ENCODE results near the gene MPPED1.

The MPPED1 gene

DNA sequence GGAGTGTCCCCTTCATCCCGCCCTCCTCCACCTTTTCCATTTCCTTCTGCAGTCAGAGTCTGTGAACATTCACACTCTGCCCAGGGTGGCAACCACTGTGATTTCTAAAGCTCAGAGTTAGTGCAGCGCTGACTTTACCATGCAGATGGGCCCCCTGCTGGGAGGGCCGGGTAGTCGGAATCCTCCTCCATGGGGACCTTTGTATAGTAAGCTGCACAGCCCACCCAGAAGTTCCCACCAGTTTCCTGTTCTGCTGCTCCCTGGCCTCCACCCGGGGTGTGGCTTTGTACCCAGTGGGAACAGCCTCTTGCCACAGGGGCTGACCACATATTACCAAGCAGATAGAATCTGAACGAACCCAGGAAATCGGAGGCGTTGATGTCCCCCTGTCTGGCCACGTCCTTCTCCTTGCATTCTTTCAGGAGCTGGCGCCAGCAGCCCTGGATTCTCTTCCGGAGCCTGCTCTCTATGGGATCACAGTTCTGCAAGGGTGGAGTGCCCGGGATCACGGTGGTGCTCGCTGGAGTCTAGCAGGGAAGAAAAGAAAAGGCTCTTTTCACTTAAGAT, 125.3 kb downstream of the MPPED1 start:
- DNase-seq: no peak

DNA sequence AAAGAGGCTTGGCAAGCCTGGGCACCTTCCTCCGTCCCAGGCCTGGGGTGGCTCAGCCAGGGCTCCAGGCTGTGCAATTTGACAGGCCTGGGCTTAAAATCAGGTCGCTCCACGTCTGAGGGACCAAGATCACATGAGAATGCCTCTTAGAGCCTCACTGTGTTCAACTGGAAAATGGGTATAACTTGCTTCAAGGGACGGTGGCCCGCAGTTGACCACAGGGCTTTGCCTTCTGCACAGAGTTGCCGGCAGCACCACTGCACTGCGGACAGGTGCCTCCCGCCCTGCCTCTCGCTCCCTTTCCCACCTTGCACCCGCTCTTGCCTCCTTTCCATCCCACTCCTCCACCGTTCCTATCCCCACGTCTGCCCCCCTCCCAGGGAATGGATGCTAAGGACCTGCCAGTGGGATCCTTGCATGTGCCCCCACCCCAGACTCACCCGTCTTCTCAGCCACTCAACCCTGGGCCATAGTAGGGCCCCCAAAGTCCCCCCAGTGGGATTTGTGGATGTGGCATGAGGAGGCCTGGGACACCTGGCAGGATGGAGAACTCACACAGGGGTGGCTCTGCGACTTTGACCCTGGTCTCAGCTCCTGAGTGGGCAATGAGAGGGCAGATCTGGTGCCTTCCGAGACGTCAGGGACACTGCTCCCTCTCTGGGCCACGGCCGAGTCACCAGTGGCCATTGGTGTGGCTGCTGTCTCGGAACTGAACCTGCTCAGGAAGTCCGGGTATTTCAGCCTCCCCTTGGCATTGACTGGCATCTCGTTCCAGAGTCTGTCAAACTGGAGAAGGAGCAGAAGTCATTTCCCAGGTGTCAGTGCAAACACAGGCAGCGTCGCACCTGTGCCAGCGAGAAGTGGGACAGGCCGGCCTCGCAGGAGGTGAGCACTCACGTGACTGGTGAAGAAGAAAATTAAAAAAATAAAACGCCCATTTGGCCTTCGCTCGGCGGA, 128.0 kb downstream of the MPPED1 start:
- no peak for DNase-seq

- DNase-seq: no peak
Observed at GRCh38 chr22:43540529-43540923, 128.7 kb downstream of the MPPED1 start.

DNA sequence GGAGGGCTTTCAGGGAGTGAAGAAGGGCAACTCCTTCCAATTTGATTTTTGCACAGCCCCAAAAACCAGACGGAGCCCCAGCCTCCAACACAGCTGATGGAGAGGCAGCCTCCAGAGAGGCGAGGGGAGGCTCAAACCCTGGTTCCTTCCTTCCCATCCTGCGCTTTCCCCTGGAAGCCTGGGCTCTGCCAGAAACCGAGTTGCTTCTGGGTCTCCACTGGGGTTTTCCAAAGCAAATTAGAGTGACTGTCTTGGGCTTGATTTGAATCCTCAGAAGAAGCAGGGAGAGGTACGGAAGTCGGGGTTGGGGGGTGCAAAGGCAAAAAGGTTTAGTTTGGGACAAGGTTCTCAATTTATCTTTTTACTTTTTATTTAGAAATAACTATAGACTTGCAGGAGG, 129.2 kb downstream of the MPPED1 start:
- no peak for DNase-seq

- no peak for DNase-seq
Observed at GRCh38 chr22:43541462-43542407, 129.9 kb downstream of the MPPED1 start.

- DNase-seq: no peak
Observed at GRCh38 chr22:43542681-43543521, 131.1 kb downstream of the MPPED1 start.

DNA sequence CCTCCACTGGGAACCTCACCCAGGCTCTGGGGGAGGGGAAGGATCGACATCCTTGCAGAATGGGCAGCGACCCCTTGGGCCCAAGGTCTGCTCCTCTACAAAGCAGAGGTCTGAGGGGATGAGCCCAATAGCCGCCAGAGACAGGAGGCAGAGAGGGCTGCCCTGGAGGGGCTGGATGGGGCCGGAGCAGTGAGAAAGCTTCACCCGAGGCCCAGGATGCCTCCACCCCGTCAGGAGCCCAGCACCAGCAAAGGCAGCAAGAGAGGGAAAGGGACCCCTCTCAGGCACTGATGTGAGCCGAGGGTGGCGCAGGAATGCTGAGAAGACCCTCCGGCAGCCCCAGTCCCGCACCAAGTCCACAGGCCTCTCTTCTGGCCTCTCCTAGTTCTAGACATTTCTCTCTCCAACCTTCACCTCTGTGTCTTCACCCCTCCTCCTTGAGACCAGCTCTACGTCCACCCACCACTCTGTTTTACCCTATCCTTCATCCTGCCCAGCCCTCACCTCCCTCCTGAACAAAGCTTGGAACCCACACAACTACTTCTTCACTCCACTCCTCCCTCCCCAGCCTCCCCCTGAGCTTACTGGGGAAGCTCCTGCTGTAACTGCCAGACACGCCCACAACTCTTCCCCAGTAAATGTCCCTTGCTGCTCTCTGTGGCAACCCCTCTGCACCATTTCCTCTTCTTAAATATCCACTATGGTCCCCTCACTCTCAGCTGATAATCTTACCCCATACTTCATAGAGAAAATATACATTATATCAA, 131.9 kb downstream of the MPPED1 start:
- no peak for DNase-seq

GRCh38 chr22:43544289-43544673, 132.5 kb downstream of the MPPED1 start:
- no peak for DNase-seq

DNA sequence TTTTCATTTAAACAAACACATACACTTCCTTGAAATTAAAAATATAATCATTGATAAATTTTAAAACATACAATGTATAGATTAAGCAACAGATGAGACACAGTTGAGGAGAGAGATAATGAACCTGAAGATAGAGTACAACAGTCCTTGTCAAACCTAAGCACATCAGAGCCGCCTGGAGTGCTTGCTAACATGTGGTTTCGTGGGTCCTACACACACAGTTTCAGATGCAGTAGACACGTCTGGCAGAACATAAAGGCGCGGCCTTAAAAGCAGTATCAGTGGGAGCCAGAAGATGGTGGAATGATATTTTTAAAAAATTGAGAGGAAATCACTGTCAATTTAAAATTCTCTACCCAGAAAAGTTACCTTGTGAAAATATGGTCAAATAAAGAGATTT, 134.4 kb downstream of the MPPED1 start:
- no peak for DNase-seq

GRCh38 chr22:43550024-43550620, 138.3 kb downstream of the MPPED1 start:
- no peak for DNase-seq

GRCh38 chr22:43550672-43551071, 138.9 kb downstream of the MPPED1 start:
- no peak for DNase-seq

- no peak for DNase-seq
Observed at GRCh38 chr22:43553451-43554258, 141.8 kb downstream of the MPPED1 start.

DNA sequence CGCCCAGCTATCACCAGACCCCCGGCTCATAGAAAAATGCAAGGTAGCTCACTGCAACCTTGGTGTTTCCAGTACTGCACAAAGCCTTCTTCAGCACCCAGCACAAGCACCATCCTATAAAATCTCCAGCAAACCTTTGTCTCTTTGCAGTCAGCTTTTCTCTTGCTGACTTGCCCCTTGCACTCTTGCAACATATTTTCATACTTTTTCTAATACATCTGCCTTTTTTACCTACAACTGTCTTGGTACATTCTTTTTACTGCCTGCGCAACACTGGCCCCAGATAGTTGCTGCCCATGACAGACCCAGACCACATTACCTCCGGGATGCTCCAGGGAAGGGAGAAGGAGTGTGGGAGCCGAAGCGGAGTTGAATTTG, 142.4 kb downstream of the MPPED1 start:
- no peak for DNase-seq

DNA sequence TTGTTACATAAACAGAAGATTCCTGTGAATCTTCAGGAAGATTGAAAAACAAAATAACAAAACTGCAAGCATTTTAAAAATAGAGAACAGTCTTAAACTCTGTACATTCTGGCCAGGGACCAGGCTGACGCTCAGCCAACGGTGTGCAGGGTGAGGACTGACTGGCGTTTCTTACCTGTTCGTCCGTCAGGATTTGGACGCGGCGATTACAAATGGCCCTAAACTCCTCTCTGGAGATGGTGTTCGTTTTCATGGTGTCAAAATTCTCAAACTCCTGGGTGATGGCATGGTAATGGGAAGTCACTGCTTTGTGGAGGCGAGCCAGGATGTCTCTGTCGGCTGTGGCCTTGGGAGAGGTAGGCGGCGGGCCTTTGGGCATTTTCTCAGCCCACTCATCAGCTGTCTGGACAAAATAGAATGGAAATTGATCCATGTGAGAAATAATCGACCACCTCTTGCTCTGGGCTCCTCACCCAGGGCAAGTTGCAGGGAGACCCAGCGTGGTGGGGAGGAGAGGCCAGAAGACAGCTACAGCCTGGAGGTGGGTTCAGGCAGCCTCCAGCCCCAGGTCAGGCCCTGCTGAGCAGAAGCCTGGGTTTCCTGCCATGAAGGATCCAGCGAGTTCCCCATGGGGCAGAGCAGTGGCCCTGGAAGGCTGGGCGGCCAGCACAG, 143.0 kb downstream of the MPPED1 start:
- no peak for DNase-seq

GRCh38 chr22:43555561-43556515, 144.0 kb downstream of the MPPED1 start:
- DNase-seq: no peak
